Stimulated activated CD4-positive, alpha-beta T cell treated with anti-CD3 and anti-CD28 coated beads, Interleukin-12 subunit alpha, Interleukin-12 subunit beta, amount 100 ng/mL, for 48 hours (primary cell): ENCODE data around the gene LOXL4.

Source experiments
- DNase-seq, 3 donors: peaks; one replicate each; pipeline ENCODE4 v3.0.0-alpha.2; 2020; ENCODE audit warnings: low read depth in 2 of 3, low spot score in 1 of 3

LOXL4 gene

DNA sequence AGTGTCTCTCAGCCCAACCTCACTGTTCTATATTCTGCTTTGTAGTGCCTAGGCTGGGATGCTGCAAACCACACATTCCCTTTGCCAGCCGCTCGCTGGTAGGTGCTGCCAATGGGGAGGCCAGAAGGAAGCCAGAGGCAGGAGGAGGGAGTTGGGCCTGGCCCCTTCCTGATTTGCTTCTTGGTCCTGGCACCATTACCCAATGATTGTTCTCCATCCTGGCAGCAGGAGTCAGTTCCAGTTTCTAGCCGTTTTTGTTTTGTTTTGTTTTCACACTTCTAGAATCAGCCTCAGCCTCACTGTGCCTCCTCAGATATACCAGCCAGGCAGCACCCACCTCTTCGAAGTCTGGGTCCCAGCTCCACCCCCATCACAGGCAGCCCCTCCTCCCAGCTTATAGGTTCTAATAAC lies 27.4 kb upstream of the LOXL4 start:
- DNase-seq: no peak

- DNase-seq: no peak
Observed at GRCh38 chr10:98294270-98294627, 26.3 kb upstream of the LOXL4 start.

DNA sequence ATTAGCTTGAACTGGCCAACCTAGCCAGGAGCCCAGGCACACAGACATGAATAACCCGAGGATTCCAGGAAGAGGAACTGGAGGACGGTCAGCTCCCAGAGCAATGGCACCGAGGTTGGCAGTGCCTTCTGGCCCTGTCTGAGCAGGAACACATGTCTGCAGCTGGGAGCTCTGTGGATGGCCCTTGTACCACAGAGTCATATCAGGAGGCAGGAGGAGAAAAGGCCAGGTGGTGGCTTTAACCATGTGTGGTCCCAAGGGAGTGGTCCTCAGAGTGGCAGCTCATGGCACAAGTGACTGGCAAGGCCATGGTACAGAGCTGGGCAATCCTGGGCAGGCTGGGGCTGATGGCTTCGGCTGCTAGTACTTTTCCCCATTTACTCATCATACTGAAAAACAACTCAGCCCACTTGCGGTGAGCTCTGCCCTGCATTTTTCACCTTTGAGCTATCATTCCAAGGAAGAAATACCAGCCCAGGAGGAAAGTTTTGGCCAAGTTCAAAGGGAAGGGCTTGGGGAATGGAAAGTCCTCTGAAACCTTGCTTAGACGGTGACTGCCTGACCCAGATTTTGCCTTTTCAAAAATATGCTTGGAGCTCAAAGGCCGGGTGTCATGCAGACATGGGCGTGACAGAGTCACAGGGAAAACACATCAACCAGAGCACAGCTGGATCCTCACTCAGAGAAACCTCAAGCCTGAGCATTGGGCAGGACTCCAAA lies 25.7 kb upstream of the LOXL4 start:
- no peak for DNase-seq

- DNase-seq: no peak
Observed at GRCh38 chr10:98292971-98293370, 25.0 kb upstream of the LOXL4 start.

DNA sequence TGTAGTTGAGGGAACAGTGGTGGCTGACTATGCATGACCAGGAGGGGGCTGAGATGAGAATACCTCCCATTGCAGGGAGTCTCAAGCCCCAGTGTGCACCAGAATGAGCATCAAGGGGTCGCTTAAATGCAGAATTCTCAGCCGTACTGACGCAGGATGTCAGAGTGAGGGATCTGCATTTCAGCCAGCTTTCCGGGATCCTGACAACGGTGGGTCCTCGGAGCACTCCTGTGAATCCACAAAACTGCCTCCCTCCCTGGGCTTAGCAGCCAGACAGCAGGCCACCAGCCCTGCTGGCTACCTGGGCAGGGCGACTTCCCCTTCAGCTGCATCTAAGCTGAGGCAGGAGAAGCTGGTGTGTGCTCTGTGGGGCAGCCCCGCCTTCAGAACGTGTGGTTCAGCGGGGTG lies 21.8 kb upstream of the LOXL4 start:
- DNase-seq: no peak

DNA sequence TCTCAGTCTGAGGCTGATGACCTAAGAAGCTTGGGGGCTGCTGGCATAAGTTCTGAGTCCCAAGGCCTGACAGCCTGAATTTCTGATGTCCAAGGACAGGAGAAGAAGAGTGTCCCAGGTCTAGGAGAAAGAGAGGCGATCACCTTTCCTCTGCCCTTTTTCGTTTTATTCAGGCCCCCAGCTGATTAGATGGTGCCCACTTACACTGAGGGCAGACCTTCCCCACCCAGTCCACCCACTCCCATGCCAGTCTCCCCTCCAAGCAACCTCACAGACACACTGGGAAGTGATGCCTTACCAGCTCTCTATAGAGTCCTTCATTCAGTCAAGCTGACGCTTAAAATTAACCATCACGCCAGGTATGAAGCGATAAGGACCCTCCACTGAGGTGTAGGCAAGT lies 19.3 kb upstream of the LOXL4 start:
- DNase-seq: no peak

- DNase-seq: no peak
Observed at GRCh38 chr10:98286419-98286818, 18.4 kb upstream of the LOXL4 start.

DNA sequence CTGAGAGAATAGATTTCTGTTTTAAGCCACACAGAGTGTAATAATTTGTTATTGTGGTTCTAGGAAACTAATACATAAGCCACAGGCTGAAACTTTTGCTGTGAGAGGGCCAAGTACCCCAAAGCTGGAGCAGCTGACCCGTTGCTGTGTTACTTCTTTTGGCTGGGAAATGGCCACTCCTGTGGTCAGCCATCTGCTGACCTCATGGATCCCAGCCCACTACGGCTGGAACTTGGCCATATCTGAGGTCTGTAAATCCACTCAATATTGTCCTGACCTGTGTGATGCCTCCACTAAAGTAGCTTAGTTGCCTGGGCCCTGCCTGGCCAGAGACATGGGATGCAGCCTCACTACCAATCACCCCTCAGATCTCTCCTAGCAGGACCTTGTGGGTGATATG lies 17.4 kb upstream of the LOXL4 start:
- no peak for DNase-seq

- DNase-seq: no peak
Observed at GRCh38 chr10:98276311-98276710, 8.3 kb upstream of the LOXL4 start.

- no peak for DNase-seq
Observed at GRCh38 chr10:98274562-98274961, 6.6 kb upstream of the LOXL4 start.

DNA sequence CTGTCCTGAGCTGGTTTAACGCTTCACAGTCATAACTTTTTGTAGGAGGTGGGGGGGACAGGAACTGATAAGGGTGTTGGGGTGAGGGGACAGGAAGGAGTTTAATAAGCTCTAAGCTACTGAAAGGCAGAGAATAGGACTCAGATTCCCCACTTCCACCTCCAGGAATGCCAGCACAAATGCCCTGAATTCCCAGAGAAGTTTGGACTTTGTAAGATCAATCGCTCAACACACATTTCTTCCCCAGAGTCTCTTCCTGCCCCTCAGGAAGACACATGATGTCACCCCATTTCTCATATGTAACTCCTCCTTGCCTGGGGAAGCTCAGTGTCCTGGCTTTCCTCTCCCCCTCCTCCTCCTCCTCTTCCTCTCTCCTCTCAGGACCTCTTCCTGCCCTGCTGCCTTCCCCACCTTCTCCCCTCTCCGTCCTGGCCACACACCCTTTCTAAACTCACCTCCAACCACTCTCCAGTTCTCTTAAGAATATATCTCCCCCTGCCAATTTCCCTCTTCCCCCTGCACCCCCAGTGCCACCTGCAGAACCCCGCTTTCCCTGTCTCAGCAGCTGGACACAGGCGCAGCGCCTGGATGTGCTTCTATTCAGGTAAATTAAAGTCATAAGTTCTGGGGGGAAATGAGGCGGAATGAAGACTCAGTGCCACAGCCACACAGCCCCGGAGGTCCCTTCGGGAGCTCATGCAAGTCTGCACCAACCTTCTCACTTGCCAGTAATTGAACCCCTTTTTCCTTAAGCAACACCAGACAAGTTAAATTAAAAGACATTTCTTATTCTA lies 5.3 kb upstream of the LOXL4 start:
- DNase-seq: no peak

DNA sequence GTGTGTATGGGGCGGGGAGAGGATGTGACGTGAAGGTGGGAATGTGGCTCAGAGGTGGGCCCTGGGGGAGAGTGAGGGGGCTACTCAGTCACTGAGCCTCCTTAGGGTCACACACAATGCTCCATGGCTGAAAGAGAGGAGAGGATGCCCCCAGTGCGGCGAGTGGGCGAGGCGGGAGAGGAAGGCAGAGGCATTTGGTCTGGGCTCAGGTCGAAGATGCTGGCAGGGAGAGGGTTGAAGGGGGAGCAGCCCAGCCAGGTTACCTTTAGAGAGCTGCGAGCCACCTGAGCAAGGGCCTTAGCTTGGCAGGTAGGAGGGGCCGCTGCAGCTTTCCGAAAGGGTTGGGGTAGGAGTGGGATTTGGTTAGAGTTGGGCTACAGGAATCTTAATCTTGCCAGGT lies 4.7 kb upstream of the LOXL4 start:
- DNase-seq: no peak

DNA sequence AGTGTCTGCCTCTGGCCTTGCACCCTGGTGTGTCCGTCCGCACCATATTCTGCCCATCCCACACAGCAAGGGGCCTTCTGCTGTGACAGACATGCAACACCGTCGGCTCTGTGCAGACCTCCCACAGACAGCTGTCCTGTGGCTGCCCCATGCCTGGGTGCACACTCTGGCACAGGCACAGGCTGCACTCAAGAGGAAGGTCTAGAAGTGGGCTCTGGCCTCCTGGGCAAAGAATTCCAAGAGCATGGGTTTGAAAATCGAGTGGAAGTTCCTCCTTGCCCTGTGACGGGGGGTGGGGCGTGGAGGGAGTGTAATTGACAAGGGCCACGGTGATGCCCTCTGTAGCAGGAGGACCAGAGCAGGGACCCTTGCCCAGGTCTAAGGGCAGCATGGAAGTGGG lies 4.3 kb upstream of the LOXL4 start:
- DNase-seq: no peak

GRCh38 chr10:98270786-98271185 lies 2.8 kb upstream of the LOXL4 start:
- no peak for DNase-seq

DNA sequence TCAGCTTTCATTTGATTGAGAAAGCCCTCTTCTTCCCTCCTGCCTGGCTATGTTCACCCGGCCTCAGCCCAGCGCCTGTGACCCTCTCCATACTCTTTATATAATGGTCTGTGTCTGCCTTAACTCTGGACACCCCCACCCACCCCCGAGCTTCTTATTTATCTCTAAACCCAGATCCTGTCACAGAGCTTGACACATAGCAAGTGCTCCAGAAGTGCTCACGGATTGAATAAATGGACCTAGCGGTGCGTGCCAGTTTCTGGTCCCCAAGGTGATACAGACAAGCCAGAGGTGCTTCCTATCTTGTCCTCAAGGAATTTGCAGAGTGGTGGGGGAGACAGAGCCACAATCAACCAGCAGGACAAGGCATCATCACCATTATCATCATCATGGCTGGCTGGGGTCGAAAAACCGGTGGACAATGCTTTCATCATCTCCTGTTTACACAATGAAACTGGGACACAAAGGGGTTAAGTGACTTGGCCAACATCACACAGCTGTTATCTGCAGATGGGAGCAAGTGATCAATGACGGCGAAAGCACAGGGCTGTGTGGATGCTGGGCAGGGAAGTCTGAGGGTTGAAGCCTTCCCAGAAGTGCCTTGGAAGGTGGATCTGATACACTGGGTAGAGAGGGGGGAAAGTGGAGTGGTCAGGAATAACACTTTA lies 2.2 kb upstream of the LOXL4 start:
- no peak for DNase-seq

DNA sequence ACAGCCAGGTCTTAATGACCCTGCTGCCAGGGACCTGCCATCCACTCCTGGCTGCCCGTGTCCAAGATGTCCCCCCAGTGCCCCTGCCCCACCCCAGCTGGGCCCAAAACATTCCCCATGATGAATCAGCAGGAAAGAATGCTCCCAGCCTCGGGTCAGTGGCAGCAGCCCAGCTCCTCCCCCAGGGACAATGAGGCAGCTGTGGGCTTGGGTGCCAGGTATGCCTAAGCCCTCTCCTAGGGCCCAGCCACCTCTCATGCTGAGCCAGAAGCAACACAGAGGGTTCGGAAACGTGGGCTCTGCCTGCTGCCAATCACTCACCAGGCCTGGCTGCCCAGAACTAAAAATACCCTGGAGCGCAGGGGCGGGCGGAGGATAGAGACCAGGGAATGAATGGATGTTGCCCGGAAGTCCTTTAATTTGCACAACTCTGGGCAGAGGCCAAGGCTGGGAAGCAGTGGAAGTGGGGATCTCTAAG lies 1.5 kb upstream of the LOXL4 start:
- no peak for DNase-seq

DNA sequence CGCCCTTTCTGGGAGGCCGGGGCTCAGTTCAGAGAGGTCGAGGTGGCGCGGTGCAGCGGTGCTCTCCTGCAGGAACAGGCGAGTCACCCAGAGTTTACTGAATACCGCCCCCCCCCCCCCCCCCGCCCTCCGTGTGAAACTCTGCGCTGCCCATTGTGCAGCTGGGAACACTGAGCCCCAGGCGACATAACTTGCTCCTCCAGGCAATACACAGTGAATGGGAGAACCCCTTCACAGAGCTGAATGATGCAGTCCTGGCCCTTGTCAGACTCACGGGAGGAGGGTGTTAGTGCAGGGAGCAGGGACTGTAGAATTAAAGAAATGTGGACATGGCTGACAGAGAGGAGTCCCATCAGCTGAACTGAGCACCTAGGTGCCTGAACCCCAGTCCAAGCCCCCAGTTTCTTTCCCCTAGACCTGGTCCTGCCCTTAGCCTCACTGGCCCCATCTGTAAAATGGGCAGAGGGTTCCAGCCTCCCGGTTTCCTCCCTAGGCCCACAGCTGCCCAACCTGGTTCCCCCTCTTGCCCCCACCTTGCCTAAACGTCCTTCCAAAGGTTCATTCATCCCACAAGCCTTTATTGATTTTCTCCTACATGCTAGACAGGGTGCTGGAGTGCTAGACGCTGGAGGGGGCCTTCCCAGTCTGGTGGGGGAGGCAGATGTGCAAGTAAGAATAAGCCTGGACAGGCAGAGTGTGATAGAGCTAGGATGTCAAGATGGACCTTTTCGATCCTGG lies 869 bp upstream of the LOXL4 start:
- DNase-seq: no peak

DNA sequence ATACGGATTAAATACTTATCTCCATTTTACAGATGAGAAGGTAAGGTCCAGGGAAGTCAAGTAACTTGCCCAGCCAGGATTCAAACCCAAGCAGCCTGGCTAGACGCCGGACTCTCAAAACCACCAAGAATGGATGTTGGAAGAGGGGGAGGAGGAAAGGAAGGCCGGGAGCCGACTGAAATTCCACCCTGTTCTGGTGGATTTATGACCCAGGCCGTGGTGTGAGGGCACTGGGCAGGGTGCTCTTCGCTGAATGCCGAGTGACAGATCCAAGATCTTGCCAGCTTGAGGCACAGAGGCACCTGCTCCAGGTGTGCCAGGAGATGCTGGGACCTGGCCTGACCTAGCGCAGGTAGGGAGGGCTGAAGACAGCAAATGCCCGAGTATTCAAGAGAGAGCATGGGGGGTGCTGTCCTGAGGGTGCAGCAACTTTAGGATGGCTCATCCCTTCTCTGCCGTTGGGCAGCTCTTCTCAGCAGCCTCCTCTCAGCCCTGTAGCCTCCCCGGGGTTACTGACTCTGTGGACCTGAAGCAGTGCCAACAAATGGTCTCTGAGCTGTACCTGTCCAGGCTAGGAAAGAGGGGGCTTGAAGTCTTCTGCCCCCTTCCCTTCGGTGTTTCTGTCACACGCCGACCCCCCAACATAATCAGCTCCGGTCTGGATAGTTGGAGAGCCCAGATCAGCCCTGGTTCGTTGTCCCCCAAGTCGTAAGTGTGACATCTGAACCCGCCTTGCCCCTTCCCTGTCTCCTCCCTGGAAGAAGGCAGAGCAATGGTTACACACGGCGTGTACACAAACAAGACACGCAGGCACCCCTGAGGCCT lies 713 bp downstream of the LOXL4 start:
- DNase-seq: no peak

DNA sequence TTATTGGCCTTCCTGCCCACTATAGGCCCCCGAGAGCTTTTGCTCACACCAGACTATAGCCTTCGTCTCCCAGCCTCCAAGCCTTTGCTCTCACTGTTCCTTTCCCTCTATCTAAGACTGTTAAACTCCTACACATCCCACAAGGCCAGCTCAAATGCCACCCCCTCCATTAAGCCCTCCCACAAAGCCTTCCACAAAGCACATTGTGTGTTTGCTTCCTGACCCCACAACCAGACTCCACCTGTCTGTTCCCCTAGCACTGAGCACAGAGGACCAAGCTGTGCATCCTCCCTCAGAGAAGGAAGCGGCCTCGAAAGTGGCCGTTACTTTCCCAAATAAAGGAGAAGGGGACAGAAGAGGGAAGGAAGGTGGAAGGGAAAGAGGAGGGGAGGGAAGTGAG lies 1.3 kb downstream of the LOXL4 start:
- no peak for DNase-seq
